OCI-LY7 (cell line): Measurements from ENCODE around the gene STX16. TPM values are rescaled to one million over a fixed set of nuclear protein-coding genes. Genes with fewer than 3 reads are reported as not detected.

Experiments
- BruUV-seq: library from RNA; stranded (reverse); fragments of 400-500 nt; replicated peaks from 2 replicates; lab custom pipeline; 2021; lab: Mats Ljungman, UMichigan
- CTCF ChIA-PET: fragments of 300-600 bp; sonication (Branson Sonifier 250); formaldehyde crosslinking; loops from one replicate; lab custom pipeline; 2022; ENCODE audit warnings: antibody characterized with exemption; ENCODE audit not compliant: unreplicated experiment; lab: Charles Lee
- POLR2A ChIA-PET: fragments of 300-600 bp; sonication (Branson Sonifier 250); formaldehyde crosslinking; loops from one replicate; lab custom pipeline; 2022; ENCODE audit warnings: antibody characterized with exemption; lab: Charles Lee
- DNase-seq: peaks from one replicate; pipeline ENCODE4 v3.0.0-alpha.2; 2015; ENCODE audit warnings: low spot score
- H2AFZ ChIP-seq: fragments of 200-600 bp; sonication (generic), shearing (Covaris generic); 2 replicates; pipeline ENCODE4 v1.6.1; 2014; ENCODE audit warnings: mild to moderate bottlenecking, antibody characterized with exemption, low read length, moderate library complexity
- H3K27ac ChIP-seq: fragments of 200-600 bp; sonication (generic); 2 replicates; pipeline ENCODE4 v1.5.1; 2014; ENCODE audit warnings: mixed run types, low read depth, mild to moderate bottlenecking, moderate library complexity, low read length, inconsistent platforms; ENCODE audit not compliant: poor library complexity, severe bottlenecking
- H3K36me3 ChIP-seq: fragments of 200-600 bp; sonication (generic); 2 replicates; pipeline ENCODE4 v1.6.1; 2014; ENCODE audit warnings: mild to moderate bottlenecking, antibody characterized with exemption, low read length, moderate library complexity, mixed read lengths; ENCODE audit not compliant: insufficient read depth
- H3K4me1 ChIP-seq: fragments of 200-600 bp; sonication (generic); 2 replicates; pipeline ENCODE4 v1.5.1; 2014; ENCODE audit warnings: mild to moderate bottlenecking, low read length; ENCODE audit not compliant: insufficient read depth, poor library complexity, severe bottlenecking
- H3K4me2 ChIP-seq: fragments of 200-600 bp; sonication (generic); 2 replicates; pipeline ENCODE4 v1.6.1; 2014; ENCODE audit warnings: mild to moderate bottlenecking, low read length
- H3K4me3 ChIP-seq: fragments of 200-600 bp; sonication (generic); 2 replicates; pipeline ENCODE4 v1.5.1; 2014; ENCODE audit warnings: mild to moderate bottlenecking, low read depth, low read length; ENCODE audit not compliant: poor library complexity, severe bottlenecking
- H3K79me2 ChIP-seq: fragments of 200-600 bp; sonication (generic); 2 replicates; pipeline ENCODE4 v1.6.1; 2016; ENCODE audit warnings: low read depth, mild to moderate bottlenecking, low read length, moderate library complexity, mixed read lengths; ENCODE audit not compliant: insufficient read depth
- H3K9me2 ChIP-seq: fragments of 200-600 bp; sonication (generic); 2 replicates; pipeline ENCODE4 v1.6.1; 2016; ENCODE audit warnings: mild to moderate bottlenecking, low read length, mixed read lengths; ENCODE audit not compliant: insufficient read depth
- H3K9me3 ChIP-seq: fragments of 200-600 bp; sonication (generic); 2 replicates; pipeline ENCODE4 v1.6.1; 2014; ENCODE audit warnings: mild to moderate bottlenecking, mixed run types, low read length, mixed read lengths
- H4K20me1 ChIP-seq: fragments of 200-600 bp; sonication (generic); 2 replicates; pipeline ENCODE4 v1.6.1; 2014; ENCODE audit warnings: mild to moderate bottlenecking, antibody characterized with exemption, low read length, moderate library complexity, mixed read lengths; ENCODE audit not compliant: insufficient read depth
- CTCF ChIP-seq: fragments of 200-600 bp; sonication (generic); conservative IDR thresholded peaks from 2 replicates; pipeline ENCODE4 v1.5.1; 2014; ENCODE audit warnings: mild to moderate bottlenecking, antibody characterized with exemption, low read length, moderate library complexity, mixed read lengths
- EZH2phosphoT487 ChIP-seq: fragments of 200-600 bp; sonication (generic); IDR thresholded peaks from 2 replicates; pipeline ENCODE4 v1.6.1; 2018; ENCODE audit warnings: low read depth, borderline replicate concordance, mild to moderate bottlenecking, mixed run types, antibody characterized with exemption, low read length, moderate library complexity, mixed read lengths
- intact Hi-C: fragments of 100-400 bp; cut with micrococcal nuclease; formaldehyde crosslinking; loops from one replicate; pipeline ENCODE4 v1.10.0; 2022; ENCODE audit not compliant: unreplicated experiment
- total RNA-seq, 2 experiments: library from RNA; depleted of rRNA in 1 of 2; stranded (reverse); fragments of >200 nt in 1 of 2; shearing (Covaris generic) in 1 of 2; gene quantifications; 2 replicates each; pipeline ENCODE4 v1.2.3, GENCODE V29; 2014 to 2022

Gene STX16
- total RNA-seq, 2 experiments from 2014 or later: 48.2 to 89.5 TPM

GRCh38 chr20:58690396-58691135, 39.5 kb downstream of the STX16 start:
- BruUV-seq: no TSS peak
- TF ChIP-seq EZH2phosphoT487: no peak
- no peak for DNase-seq
- Histone ChIP-seq H3K9me2 (no peaks in the 10 kb centered on the region), H3K4me2 (no peak overlapping the region), H2AFZ (no peak overlapping the region), H3K79me2 (no peaks in the 10 kb centered on the region), H3K4me1 (no peaks in the 10 kb centered on the region), H3K9me3 (no peaks in the 10 kb centered on the region), H4K20me1 (no peaks in the 10 kb centered on the region), H3K27ac (no peak overlapping the region), H3K4me3 (no peak overlapping the region), H3K36me3 (no peaks in the 10 kb centered on the region)
- intact Hi-C loops: loop anchor here (5.0 kb wide), 1 partner anchor 38 kb away; the partner anchor contains the start of gene STX16
- CTCF ChIA-PET: interaction anchor here (0.6 kb wide), 1 partner anchor 24 kb away, joined by 8 read pairs; no protein-coding TSS in a partner anchor
- POLR2A ChIA-PET: interaction anchor here (0.6 kb wide), 2 partner anchors 21 to 356 kb away, joined by 4 read pairs; no protein-coding TSS in a partner anchor

GRCh38 chr20:58691773-58692578, 40.9 kb downstream of the STX16 start:
- no peaks in the 10 kb centered on the region for H3K79me2 ChIP-seq
- H3K4me2 ChIP-seq: no peak overlapping the region; the same call in 1 of the 2 replicates
- H4K20me1 ChIP-seq: no peaks in the 10 kb centered on the region
- H3K27ac ChIP-seq: no peak overlapping the region
- H3K36me3 ChIP-seq: no peaks in the 10 kb centered on the region
- BruUV-seq: no TSS peak
- DNase-seq: no peak
- H3K4me3 ChIP-seq: no peak overlapping the region
- ChIA-PET POLR2A (interaction anchor here (0.7 kb wide), 1 partner anchor 33 kb away, joined by 4 read pairs; no protein-coding TSS in a partner anchor), CTCF (no interaction called here)
- H2AFZ ChIP-seq: no peak overlapping the region
- H3K9me3 ChIP-seq: no peaks in the 10 kb centered on the region
- TF ChIP-seq CTCF: no peak
- no peak for TF ChIP-seq EZH2phosphoT487
- no peaks in the 10 kb centered on the region for H3K4me1 ChIP-seq
- intact Hi-C loops: loop anchor here (5.0 kb wide), 1 partner anchor 40 kb away; the partner anchor contains the start of gene STX16
- no peaks in the 10 kb centered on the region for H3K9me2 ChIP-seq

- Histone ChIP-seq H2AFZ (no peak within 1 kb of the TSS), H4K20me1 (no peaks in the 10 kb centered on the region), H3K4me2 (peak within 1 kb of the TSS; percentile 37; the same call in 1 of the 2 replicates), H3K4me1 (no peaks in the 10 kb centered on the region), H3K9me2 (no peaks in the 10 kb centered on the region), H3K27ac (no peak within 1 kb of the TSS), H3K9me3 (no peaks in the 10 kb centered on the region), H3K79me2 (no peaks in the 10 kb centered on the region), H3K4me3 (no peak within 1 kb of the TSS), H3K36me3 (no peaks in the 10 kb centered on the region)
- CTCF ChIA-PET: no interaction called here
- intact Hi-C loops: loop anchor here (5.0 kb wide), 1 partner anchor 40 kb away; the partner anchor contains the start of gene STX16
- TF ChIP-seq EZH2phosphoT487: no peak
- no peak for TF ChIP-seq CTCF
- no TSS peak for BruUV-seq
- POLR2A ChIA-PET: no interaction called here
- DNase-seq: peak; percentile 67
These were observed 41.6 kb downstream of the STX16 start, which contains the start of gene NPEPL1 for GRCh38 chr20:58692579-58693225. TSS of gene NPEPL1 (plus strand) at chr20:58692800. CDS start at chr20:58692901, 101 bp downstream.
